Activated T-cell treated with anti-CD3 and anti-CD28 coated beads, Interleukin-2, amount 50 U/mL, for 72 hours (primary cell): ENCODE data around the gene KHDC3L. TPM values are rescaled to one million over a fixed set of nuclear protein-coding genes. Genes with fewer than 3 reads are reported as not detected.

Source experiments
- ATAC-seq, 2 donors: fragments of 150-1000 bp; cut with Tn5 transposase; replicated peaks in 1 of 2; 2 replicates each; pipeline ENCODE4 v1.10.0; 2021; ENCODE audit warnings: moderate library complexity in 2 of 2, mild to moderate bottlenecking in 1 of 2
- DNase-seq, 2 donors: peaks; one replicate each; pipeline ENCODE4 v3.0.0; 2021 to 2022; ENCODE audit warnings: mixed read lengths in 1 of 2
- H3K27ac Mint-ChIP-seq: one replicate; pipeline ENCODE4 v1.8.0; 2022; ENCODE audit warnings: mild to moderate bottlenecking, moderate library complexity, mixed read lengths
- H3K27me3 Mint-ChIP-seq: one replicate; pipeline ENCODE4 v1.8.0; 2022; ENCODE audit warnings: low read depth, mixed read lengths
- H3K36me3 Mint-ChIP-seq, 2 donors: one replicate each; pipeline ENCODE4 v1.8.0; 2022; ENCODE audit warnings: mixed read lengths in 2 of 2, mild to moderate bottlenecking in 1 of 2; ENCODE audit not compliant: insufficient read depth in 2 of 2
- H3K4me1 Mint-ChIP-seq: one replicate; pipeline ENCODE4 v1.8.0; 2022; ENCODE audit warnings: low read depth, mixed read lengths
- H3K4me3 Mint-ChIP-seq, 2 donors: one replicate each; pipeline ENCODE4 v1.8.0; 2022; ENCODE audit warnings: mild to moderate bottlenecking in 2 of 2, mixed read lengths in 2 of 2, moderate library complexity in 2 of 2
- H3K9me3 Mint-ChIP-seq, 2 donors: one replicate each; pipeline ENCODE4 v1.8.0; 2022; ENCODE audit warnings: mixed read lengths in 2 of 2
- total RNA-seq, 2 donors: library from RNA; stranded (reverse); gene quantifications; one replicate each; pipeline ENCODE4 v1.2.3, GENCODE V29; 2022

Gene KHDC3L
- total RNA-seq, 2 donors from 2014 or later: not detected

DNA sequence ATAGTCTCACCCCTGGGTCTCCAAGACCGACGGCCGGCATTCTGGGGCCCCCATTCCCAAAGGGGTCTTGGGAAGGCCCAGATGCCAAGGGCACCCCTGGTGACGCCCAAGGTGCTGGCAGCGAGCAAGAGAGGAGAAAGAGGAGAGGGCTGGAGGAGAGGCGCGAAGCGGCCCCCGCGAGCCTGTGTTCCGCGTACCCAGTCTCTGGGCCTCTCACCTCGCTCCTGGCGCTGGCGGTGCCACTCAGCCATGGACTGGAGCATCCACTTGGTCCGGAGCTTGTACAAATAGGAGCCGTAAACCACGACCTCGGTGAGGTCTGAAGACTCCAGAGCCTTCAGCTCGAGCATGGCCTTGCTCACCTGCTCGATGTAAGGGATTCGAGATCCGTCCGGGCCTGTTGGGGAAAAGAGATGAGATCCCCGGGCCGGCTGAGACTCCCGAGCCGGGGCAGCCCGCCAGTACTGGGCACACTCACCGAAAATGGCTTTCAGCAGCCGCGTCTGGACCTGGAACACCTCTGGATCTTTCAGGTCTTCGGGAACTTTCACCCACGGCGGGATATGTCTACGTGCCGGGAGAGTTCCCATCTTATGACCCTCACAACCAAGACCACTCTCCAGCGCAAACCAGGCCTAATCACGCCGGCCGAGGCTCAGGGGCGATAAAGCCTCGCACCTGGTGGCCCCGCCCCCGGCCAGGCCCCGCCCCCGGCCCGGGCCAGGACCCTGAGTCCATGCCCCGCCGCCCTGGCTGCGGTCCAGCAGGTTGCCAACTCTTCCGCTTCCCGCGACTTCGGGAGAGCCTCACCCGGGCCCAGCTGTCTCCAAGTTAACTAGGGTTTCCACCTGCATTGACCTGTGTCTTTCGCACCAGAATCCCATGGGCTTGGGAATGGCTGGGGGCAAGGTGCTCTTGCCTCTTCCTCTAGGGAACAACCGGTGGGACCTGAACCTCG lies 8.5 kb upstream of the KHDC3L start, which contains the start of gene DPPA5:
Gene DPPA5 (minus strand): TSS at position 641 of the 958 bp plus-strand sequence. CDS start 51 bp downstream, at position 590.
- H3K4me1 Mint-ChIP-seq: no peaks in the 10 kb centered on the region
- H3K9me3 Mint-ChIP-seq: no peaks in the 10 kb centered on the region
- H3K27ac Mint-ChIP-seq: no peak within 1 kb of the TSS
- no peak for DNase-seq
- H3K36me3 Mint-ChIP-seq: no peaks in the 10 kb centered on the region
- no peak within 1 kb of the TSS for H3K4me3 Mint-ChIP-seq
- ATAC-seq: no peak
- peaks cover 22% of the 10 kb centered on the region for H3K27me3 Mint-ChIP-seq

DNA sequence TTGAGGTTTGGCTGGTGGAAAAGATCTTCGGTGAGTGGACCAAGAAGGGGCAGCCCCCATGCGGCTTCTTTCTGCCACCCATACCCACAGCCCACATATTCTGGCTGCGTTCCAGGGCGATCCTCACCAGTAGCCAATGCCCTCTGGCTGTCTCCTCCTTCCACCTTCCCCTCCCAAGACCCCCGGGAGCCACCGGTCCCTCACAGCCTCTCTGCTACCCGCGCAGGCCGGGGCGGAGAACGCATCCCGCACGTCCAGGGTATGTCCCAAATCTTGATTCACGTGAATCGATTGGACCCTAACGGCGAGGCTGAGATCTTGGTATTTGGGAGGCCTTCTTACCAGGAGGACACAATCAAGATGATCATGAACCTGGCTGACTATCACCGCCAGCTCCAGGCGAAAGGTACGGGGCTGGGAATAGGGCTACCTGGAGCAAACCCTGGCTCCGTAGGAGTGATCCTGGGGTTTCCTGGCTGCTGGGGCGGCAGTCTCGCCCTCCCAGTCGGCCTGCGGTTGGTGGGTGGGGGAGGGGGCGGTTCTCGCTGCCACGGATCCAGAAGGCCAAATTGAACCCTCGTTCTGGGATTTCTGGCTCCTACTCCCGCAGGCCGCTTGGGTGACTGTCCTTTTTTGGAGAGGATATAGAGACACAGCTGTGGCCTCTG lies 545 bp downstream of the KHDC3L start:
- Mint-ChIP-seq H3K36me3 (no peaks in the 10 kb centered on the region), H3K4me1 (no peaks in the 10 kb centered on the region), H3K27me3 (no peaks in the 10 kb centered on the region), H3K4me3 (no peak overlapping the region), H3K27ac (no peak overlapping the region), H3K9me3 (no peaks in the 10 kb centered on the region)
- DNase-seq: no peak
- no peak for ATAC-seq

DNA sequence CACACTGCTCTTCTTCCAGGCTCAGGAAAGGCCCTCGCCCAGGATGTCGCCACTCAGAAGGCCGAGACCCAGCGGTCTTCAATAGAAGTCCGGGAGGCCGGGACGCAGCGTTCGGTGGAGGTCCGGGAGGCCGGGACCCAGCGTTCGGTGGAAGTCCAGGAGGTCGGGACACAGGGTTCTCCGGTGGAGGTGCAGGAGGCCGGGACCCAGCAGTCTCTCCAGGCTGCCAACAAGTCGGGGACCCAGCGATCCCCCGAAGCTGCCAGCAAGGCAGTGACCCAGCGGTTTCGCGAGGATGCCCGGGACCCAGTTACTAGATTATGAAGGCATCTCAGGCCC lies 1.0 kb downstream of the KHDC3L start:
- ATAC-seq: no peak
- DNase-seq: no peak
- Mint-ChIP-seq H3K27me3 (no peaks in the 10 kb centered on the region), H3K27ac (no peak overlapping the region), H3K9me3 (no peaks in the 10 kb centered on the region), H3K36me3 (no peaks in the 10 kb centered on the region), H3K4me3 (no peak overlapping the region), H3K4me1 (no peaks in the 10 kb centered on the region)

DNA sequence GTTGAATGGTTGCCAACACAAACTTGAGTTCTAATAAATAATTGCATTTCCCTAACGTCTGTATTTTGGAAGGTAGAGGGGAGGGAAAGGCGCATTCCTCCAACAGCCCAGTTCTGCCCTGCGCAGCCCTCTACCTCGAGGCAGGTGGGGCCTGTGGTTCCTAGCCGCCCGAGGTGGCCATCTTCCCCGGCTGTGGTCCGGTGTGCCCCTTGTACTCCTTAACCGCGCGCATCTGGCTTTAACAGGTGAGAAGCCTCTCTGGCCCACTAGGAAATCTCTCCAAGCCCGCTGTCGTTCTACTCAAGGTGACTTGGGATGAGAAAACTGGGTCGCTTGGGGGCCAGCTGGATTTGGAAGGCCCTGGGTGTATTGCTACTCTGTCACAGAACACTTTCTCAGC lies 1.7 kb downstream of the KHDC3L start:
- H3K4me1 Mint-ChIP-seq: no peaks in the 10 kb centered on the region
- H3K27me3 Mint-ChIP-seq: no peaks in the 10 kb centered on the region
- H3K9me3 Mint-ChIP-seq: no peaks in the 10 kb centered on the region
- H3K36me3 Mint-ChIP-seq: no peaks in the 10 kb centered on the region
- H3K4me3 Mint-ChIP-seq: no peak overlapping the region
- DNase-seq (no peak), ATAC-seq (no peak)
- H3K27ac Mint-ChIP-seq: no peak overlapping the region

DNA sequence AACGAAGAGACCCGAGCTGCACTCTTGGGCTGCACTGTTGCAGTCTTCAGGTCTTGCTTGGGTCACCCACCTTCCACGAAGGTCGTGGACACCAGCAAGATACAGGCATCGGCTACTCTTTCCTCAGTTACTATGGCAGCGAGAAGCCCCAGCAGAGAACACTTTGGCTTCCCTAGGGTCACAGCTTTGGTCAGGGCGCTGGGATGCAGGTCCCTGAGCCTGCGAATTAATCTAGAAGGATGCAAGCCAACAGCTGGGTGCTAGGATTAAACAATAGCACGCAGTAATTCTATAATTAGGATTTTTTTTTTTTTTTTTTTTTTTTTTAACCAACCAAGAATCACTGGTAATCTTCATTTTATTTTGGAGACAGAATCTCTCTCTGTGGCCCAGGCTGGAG lies 2.1 kb downstream of the KHDC3L start:
- Mint-ChIP-seq H3K9me3 (no peaks in the 10 kb centered on the region), H3K27ac (no peak overlapping the region)

DNA sequence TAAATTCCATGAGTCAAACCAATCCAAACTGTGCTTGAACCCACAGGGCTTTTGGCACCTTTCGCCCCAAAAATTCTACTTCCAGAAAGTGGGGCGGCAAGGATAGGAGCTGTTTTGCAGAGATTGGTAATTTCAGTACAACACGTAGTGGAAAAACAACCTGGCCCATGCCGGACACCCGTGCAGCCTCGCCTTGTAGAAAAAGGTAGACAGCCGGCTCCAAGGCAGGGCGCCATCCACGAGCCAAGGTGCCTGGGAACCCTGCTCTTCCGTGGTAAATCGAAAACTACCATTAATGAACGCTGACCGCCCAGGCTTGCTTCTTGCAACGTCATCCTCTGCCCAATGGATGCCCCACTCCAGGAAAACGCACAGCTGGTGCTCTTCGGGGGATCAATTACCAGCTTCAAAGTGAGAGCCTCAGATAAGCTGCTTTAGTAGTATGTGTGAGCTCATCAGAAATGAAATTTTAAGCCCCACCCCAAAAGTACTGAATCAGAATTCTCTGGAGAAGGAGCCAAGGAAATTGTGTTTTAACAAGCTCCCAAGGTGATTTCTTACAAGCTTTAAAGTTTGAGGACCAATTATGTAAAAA lies 5.4 kb downstream of the KHDC3L start:
- H3K36me3 Mint-ChIP-seq: no peaks in the 10 kb centered on the region
- no peak overlapping the region for H3K4me3 Mint-ChIP-seq
- no peak overlapping the region for H3K27ac Mint-ChIP-seq
- no peaks in the 10 kb centered on the region for H3K9me3 Mint-ChIP-seq
- H3K4me1 Mint-ChIP-seq: no peaks in the 10 kb centered on the region
- ATAC-seq: no peak
- H3K27me3 Mint-ChIP-seq: no peaks in the 10 kb centered on the region
- no peak for DNase-seq

More for the DNA sequence above, 2.1 kb downstream of the KHDC3L start:
- no peaks in the 10 kb centered on the region for H3K4me1 Mint-ChIP-seq
- no peak for ATAC-seq
- H3K4me3 Mint-ChIP-seq: no peak overlapping the region
- H3K27me3 Mint-ChIP-seq: no peaks in the 10 kb centered on the region
- H3K36me3 Mint-ChIP-seq: no peaks in the 10 kb centered on the region
- DNase-seq: no peak

DNA sequence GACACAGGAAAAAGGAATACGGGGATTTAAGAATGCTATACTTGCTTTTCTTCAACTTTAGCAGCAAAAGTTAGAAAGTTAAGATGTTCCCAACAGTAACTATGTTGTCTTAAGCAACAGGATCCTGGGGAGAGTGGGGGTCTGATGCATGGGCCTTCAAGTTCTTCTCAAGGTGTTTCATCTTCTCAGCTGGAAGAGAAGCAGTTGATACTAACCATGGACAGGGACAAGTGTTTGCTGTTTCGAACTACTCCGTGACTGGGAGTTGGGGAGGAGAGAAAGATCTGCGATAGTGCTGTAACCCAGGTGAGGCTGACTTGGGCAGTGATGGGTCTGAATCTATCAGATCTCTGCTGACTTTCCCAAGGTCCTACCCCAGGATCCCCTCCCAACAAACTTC lies 6.2 kb downstream of the KHDC3L start:
- DNase-seq (no peak), ATAC-seq (no peak)
- no peak overlapping the region for H3K4me3 Mint-ChIP-seq
- H3K27me3 Mint-ChIP-seq: no peaks in the 10 kb centered on the region
- no peaks in the 10 kb centered on the region for H3K36me3 Mint-ChIP-seq
- H3K9me3 Mint-ChIP-seq: no peaks in the 10 kb centered on the region
- no peaks in the 10 kb centered on the region for H3K4me1 Mint-ChIP-seq
- H3K27ac Mint-ChIP-seq: no peak overlapping the region

DNA sequence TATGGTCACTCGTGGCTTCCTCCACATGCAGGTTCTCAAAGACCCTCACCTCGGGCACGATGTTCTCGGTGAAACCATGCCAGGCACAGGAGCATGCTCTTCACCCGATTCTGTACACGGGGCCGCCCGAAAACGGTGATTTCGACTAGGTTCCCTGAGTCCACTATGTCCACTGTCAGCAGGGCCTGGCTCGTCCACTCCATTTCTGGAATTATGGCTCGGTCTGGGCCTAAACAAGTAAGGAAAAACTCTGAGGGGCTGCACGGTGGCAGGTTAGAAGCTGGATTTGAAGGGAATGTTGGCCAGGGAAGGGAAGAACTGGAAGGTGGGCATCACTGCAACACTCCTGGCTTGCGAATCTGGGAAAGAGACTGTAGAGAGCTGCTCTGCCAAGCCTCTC lies 6.7 kb downstream of the KHDC3L start:
- no peaks in the 10 kb centered on the region for H3K4me1 Mint-ChIP-seq
- DNase-seq (no peak), ATAC-seq (no peak)
- no peaks in the 10 kb centered on the region for H3K36me3 Mint-ChIP-seq
- H3K9me3 Mint-ChIP-seq: no peaks in the 10 kb centered on the region
- no peak overlapping the region for H3K27ac Mint-ChIP-seq
- no peaks in the 10 kb centered on the region for H3K27me3 Mint-ChIP-seq
- no peak overlapping the region for H3K4me3 Mint-ChIP-seq

DNA sequence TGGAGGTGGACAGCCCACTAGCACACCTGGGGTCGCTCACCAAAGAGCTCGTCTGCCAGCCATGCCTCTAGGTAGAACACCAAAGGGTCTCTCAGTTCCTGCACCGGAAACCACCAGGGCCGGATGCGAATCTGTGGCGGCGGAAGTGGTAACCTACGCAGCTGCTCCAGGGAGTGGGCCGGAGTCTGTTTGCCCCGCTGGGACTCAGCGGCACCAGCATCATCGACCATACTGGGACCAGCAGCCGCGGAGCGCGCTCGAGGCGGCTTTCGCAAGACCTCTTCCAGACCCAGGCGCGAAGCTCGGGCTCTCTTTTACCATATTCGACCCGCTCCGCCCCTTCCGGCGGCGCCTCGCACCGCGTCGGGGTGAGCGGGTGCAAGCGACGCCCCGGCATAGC lies 7.1 kb downstream of the KHDC3L start, which contains the start of gene OOEP:
Gene OOEP (minus strand): TSS at position 335 of the 400 bp plus-strand sequence. CDS start 105 bp downstream, at position 230.
- H3K9me3 Mint-ChIP-seq: no peaks in the 10 kb centered on the region
- H3K27ac Mint-ChIP-seq: no peak within 1 kb of the TSS
- no peaks in the 10 kb centered on the region for H3K4me1 Mint-ChIP-seq
- no peak for ATAC-seq
- no peaks in the 10 kb centered on the region for H3K36me3 Mint-ChIP-seq
- H3K27me3 Mint-ChIP-seq: no peaks in the 10 kb centered on the region
- H3K4me3 Mint-ChIP-seq: no peak within 1 kb of the TSS
- DNase-seq: no peak

DNA sequence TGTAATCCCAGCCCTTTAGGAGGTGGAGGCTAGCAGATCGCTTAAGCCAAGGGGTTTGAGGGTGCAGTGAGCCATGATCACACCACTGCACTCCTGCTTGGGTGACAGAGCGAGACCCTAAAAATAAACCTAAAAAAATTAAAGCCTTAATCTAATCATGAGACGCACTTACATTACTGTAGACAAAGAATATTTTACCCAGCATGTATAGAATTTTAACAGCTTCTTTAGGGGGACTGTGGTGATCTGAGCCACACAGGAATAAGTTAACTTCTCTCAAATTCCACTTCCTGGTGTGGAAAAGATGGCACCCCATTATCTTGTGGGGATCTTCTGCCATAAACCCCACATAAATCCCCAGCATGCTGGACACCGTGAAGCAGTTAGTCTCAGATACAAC lies 9.5 kb downstream of the KHDC3L start:
- no peak for DNase-seq
- ATAC-seq: no peak
- Mint-ChIP-seq H3K27ac (no peak overlapping the region), H3K36me3 (no peaks in the 10 kb centered on the region), H3K4me1 (no peaks in the 10 kb centered on the region), H3K9me3 (no peaks in the 10 kb centered on the region), H3K4me3 (no peak overlapping the region), H3K27me3 (no peaks in the 10 kb centered on the region)

DNA sequence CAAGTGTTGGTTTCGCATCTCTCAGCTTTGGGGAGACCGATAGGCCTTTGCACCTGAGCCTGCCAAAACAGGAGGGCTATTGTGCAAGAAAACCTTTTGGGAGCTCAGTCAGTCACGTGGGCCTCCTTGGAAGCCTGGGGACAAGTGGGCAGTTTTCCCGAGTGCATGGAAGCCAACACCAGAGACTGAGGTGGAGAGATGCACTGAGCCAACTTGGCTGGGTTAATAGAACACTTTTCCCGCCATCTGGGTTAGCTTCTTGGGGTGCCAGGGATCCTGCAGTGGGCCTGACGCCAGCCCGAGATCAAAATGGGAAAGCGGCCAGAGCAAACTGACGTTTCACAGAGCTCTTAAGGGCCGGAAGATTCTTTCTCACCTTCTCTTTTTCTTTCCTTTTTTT lies 10.1 kb downstream of the KHDC3L start:
- no peak for ATAC-seq
- H3K36me3 Mint-ChIP-seq: no peaks in the 10 kb centered on the region
- no peaks in the 10 kb centered on the region for H3K27me3 Mint-ChIP-seq
- DNase-seq: no peak
- no peaks in the 10 kb centered on the region for H3K4me1 Mint-ChIP-seq
- no peak overlapping the region for H3K27ac Mint-ChIP-seq
- H3K4me3 Mint-ChIP-seq: no peak overlapping the region
- no peaks in the 10 kb centered on the region for H3K9me3 Mint-ChIP-seq

DNA sequence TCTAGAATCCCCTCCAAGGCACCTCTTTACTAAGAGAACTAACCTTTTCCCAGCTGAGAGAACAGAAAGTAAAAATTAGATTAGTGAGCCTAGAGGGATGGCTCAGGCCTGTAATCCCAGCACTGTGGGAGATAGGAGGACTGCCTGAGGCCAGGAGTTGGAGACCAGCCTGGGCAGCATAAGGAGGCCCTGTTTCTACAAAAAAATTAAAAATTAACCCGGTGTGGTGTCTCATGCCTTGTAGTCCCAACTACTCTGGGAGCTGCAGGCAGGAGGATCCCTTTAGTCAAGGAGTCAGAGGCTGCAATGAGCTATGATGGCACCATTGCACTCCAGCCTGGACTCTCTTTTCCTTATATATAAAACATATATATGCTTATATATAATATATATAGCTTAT lies 12.8 kb downstream of the KHDC3L start:
- DNase-seq: no peak
- H3K36me3 Mint-ChIP-seq: no peaks in the 10 kb centered on the region
- no peak overlapping the region for H3K27ac Mint-ChIP-seq
- H3K9me3 Mint-ChIP-seq: no peaks in the 10 kb centered on the region
- no peaks in the 10 kb centered on the region for H3K27me3 Mint-ChIP-seq
- no peak overlapping the region for H3K4me3 Mint-ChIP-seq
- no peaks in the 10 kb centered on the region for H3K4me1 Mint-ChIP-seq
- ATAC-seq: no peak

DNA sequence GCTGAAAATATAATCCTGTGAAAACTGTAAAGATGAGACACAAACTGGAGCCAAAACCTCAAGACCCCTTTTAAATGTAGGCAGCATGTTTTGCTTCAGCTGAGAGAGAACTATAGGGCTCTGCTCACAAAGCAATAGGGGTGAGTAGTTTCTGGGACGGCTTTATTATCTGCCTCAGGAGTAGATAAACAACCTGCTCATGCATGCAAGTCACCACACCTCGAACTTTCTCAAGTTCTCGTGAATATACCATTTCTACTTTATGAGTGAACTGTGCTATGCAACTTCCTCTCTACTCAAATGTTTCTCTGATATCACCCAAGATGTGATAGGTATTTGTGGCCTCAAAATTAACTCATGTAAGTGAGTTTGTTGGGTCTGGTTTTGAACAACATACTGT lies 14.8 kb downstream of the KHDC3L start:
- ATAC-seq (no peak), DNase-seq (no peak)
- Mint-ChIP-seq H3K9me3 (no peaks in the 10 kb centered on the region), H3K27me3 (no peaks in the 10 kb centered on the region), H3K4me1 (no peaks in the 10 kb centered on the region), H3K27ac (no peak overlapping the region), H3K36me3 (no peaks in the 10 kb centered on the region), H3K4me3 (no peak overlapping the region)
